GM10248 (cell line): ENCODE results near the gene LOXL3.
"Not testable (repeated sequence)": the region's sequence is repeated elsewhere in the genome, so short reads cannot be mapped to it uniquely, and the experiment has no call there.

ENCODE experiments used
- CTCF ChIA-PET: fragments of 300-600 bp; sonication (Branson Sonifier 250); formaldehyde crosslinking; extraction: SDS; loops from one replicate; lab custom pipeline; 2021; ENCODE audit warnings: antibody characterized with exemption; lab: Yijun Ruan, JAX
- POLR2A ChIA-PET: fragments of 350-650 bp; sonication (Branson Sonifier 250); formaldehyde crosslinking; extraction: SDS; loops from one replicate; lab custom pipeline; 2020; ENCODE audit warnings: antibody characterized with exemption; lab: Yijun Ruan, JAX
- DNase-seq: peaks from one replicate; pipeline ENCODE4 v3.0.0; 2012; ENCODE audit errors: extremely low spot score
- TF ChIP-seq, protein P1 (sequence below): IDR thresholded peaks from 2 replicates; pipeline ENCODE4 v1.5.1; 2012; ENCODE audit warnings: mild to moderate bottlenecking, low read depth; ENCODE audit errors: extremely low read depth, missing control alignments, control extremely low read depth

Gene LOXL3

DNA sequence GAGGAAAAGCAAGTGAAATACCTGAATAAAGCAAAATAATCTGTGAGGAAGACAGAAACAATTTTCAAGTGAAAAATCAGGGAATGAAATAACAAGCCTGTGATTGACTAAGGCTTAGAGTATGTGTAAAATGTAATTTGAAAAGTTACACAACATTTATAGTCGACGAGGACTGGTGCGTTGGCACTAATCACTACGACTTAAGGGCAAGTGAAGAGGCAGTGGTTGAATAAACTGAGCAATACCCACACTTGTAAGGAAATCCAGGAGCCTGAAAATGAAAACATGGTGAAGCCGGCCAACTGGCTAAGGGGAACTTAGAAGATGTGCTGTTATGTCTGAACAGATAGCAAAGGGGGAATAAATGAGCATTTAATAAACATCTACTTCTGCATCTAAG is 14.1 kb upstream of the LOXL3 start:
- no peak for DNase-seq
- ChIA-PET POLR2A (no interaction called here), CTCF (interaction anchor here (1.4 to 4.2 kb wide), 6 partner anchors 10 to 93 kb away, joined by 4 to 39 read pairs (median 7); no protein-coding TSS in a partner anchor)

DNA sequence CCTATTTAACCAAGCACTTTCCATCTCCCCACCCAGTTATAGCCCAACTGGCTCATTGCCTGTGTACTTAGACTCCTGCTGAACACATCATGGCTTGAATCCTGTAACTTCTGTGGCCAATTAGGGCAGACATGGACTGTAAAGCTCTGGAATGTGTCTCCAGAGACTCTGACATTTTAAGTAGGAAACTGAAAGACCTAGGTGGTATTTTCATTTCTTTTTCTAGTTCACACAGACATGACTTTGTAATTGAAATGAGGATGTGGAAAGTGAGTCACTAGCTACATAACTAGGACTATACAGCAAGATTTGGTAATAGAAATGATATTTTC is 13.0 kb upstream of the LOXL3 start:
- no peak for DNase-seq
- POLR2A ChIA-PET, result no interaction called here
- CTCF ChIA-PET, result interaction anchor here (1.4 to 4.2 kb wide), 6 partner anchors 11 to 92 kb away, joined by 5 to 39 read pairs (median 8); no protein-coding TSS in a partner anchor

More for the DNA sequence above, 14.1 kb upstream of the LOXL3 start:
- TF ChIP-seq, protein P1, sequence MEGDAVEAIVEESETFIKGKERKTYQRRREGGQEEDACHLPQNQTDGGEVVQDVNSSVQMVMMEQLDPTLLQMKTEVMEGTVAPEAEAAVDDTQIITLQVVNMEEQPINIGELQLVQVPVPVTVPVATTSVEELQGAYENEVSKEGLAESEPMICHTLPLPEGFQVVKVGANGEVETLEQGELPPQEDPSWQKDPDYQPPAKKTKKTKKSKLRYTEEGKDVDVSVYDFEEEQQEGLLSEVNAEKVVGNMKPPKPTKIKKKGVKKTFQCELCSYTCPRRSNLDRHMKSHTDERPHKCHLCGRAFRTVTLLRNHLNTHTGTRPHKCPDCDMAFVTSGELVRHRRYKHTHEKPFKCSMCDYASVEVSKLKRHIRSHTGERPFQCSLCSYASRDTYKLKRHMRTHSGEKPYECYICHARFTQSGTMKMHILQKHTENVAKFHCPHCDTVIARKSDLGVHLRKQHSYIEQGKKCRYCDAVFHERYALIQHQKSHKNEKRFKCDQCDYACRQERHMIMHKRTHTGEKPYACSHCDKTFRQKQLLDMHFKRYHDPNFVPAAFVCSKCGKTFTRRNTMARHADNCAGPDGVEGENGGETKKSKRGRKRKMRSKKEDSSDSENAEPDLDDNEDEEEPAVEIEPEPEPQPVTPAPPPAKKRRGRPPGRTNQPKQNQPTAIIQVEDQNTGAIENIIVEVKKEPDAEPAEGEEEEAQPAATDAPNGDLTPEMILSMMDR, result no peak

DNA sequence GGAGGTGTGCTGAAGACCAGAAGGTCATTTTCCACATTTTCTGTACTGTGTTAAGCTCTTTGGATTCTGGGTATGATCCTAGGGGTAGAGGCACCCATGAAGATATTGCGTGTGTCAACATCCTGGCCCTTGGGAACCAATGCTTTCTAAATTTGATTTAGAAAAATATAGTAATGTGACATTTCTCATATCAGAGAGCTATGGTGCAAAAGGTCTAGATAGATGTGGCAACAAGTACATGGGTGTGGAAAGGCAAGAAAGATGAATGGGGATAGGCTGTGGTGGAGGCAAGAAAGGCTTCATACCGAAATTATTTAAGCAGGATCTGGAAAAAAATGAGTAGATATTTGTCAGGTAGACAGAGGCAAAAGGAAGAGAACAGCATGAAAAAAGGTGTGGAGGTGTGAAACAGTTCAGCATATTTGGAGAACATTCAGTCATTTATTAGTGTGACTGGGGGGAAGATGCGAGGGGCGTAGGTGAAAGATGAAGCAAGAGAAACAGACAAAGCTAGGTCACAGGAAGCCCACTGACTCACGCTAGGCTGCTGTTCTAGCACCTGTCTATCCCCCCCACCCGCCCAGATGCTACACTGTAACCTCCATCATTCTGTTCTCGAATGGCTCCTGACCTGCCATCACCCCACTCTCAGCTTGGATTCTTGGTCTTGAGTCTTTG is 12.5 kb upstream of the LOXL3 start:
- ChIA-PET CTCF (interaction anchor here (1.4 to 4.2 kb wide), 4 partner anchors 11 to 22 kb away, joined by 7 to 39 read pairs (median 16); no protein-coding TSS in a partner anchor), POLR2A (no interaction called here)
- TF ChIP-seq, protein P1, result no peak
- no peak for DNase-seq

More for the DNA sequence above, 13.0 kb upstream of the LOXL3 start:
- TF ChIP-seq, protein P1, result no peak

DNA sequence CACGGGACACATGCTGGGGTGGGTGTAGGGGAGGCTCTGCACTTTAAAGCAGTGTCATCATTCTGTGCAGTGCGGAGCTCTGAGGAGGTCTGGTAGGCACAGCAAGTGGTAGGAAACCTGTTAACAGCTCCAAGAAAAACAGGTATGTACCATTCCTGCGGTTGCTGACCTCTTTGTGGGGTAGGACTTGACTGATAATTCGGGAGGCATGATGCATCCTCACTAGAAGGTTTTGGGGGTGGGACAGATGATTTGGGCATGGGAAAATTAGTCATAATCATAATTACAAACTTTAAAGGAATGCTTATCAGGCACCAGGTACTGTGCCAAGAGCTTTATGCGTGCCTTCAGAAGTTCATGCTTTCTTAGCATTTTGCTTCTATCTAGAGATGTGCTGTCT is 10.5 kb upstream of the LOXL3 start:
- TF ChIP-seq, protein P1, result no peak
- ChIA-PET POLR2A (no interaction called here), CTCF (interaction anchor here (1.0 to 1.6 kb wide), 3 partner anchors 9 to 24 kb away, joined by 3 to 4 read pairs (median 3); no protein-coding TSS in a partner anchor)
- no peak for DNase-seq

DNA sequence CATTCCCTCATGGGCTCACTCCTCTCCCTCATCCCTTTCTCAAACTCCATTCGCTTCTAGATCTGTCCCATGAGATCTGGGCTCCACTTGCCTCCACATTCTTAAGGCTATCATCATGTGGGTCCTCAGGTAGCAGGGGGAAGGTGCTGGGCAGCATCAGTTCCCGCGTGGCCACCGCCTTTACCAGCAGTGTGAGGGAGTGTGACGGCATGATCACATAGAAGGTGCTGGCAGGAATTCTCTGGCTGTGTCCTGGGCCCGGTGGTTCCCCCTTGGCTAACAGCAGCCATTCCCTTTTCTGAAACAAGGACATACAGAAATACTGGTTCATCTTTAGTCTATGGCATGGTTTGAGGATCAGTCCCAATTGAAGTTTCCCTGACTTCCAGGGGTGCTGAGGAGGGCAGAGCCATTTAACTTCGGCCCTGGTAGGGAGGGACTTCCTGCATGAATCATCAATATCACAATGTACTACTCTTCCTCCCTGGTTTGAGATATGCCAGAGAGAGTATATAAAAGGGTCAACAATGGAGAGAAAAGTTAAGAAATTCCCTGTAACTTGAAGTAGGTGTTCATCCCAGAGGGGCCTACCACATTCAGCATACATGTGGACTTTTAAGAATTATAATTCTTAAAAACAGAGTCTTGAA is 8.5 kb upstream of the LOXL3 start:
- POLR2A ChIA-PET, result no interaction called here

DNA sequence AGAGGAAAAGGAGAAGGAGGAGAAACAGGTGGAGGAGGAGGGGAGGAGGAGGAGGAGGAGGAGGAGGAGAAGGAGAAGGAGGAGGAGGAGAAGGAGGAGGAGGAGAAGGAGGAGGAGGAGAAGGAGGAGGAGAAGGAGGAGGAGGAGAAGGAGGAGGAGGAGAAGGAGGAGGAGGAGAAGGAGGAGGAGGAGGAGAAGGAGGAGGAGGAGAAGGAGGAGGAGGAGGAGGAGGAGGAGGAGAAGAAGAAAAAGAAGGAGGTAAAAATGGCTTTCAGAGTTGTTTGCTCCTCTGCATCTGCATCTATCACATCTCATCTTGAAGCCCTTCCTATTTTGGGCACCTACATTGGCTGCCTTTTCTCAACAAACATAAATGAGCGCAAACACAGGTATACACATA is 7.3 kb upstream of the LOXL3 start:
- CTCF ChIA-PET, POLR2A ChIA-PET, DNase-seq: not testable (repeated sequence)

More for the DNA sequence above, 8.5 kb upstream of the LOXL3 start:
- TF ChIP-seq, protein P1, result no peak
- no peak for DNase-seq
- CTCF ChIA-PET, result interaction anchor here (1.7 kb wide), 1 partner anchor 23 kb away, joined by 4 read pairs; no protein-coding TSS in a partner anchor

DNA sequence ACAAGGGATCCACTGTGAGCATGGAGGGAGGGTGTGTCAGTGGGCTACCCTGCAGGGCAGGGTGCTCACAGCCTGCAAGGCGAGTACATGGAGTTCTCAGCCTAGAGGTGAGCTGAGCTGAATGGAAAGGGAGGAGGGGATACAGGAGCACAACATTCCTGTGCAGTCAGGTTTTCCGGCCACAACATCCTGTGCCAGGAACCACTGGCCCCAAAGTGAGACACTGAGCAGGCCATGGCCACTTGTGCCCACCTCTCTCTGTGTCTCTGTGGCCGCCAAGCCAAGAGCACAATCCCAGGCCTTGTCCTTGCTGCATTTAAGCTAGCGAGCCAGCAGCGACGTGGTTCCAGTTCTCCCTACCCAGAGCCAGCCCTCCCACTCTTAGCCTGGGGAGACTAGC is 6.8 kb upstream of the LOXL3 start:
- ChIA-PET POLR2A (no interaction called here), CTCF (no interaction called here)
- DNase-seq, result no peak
- TF ChIP-seq, protein P1, result no peak
